ENCODE results near the gene CAMSAP1.

Gene CAMSAP1

DNA sequence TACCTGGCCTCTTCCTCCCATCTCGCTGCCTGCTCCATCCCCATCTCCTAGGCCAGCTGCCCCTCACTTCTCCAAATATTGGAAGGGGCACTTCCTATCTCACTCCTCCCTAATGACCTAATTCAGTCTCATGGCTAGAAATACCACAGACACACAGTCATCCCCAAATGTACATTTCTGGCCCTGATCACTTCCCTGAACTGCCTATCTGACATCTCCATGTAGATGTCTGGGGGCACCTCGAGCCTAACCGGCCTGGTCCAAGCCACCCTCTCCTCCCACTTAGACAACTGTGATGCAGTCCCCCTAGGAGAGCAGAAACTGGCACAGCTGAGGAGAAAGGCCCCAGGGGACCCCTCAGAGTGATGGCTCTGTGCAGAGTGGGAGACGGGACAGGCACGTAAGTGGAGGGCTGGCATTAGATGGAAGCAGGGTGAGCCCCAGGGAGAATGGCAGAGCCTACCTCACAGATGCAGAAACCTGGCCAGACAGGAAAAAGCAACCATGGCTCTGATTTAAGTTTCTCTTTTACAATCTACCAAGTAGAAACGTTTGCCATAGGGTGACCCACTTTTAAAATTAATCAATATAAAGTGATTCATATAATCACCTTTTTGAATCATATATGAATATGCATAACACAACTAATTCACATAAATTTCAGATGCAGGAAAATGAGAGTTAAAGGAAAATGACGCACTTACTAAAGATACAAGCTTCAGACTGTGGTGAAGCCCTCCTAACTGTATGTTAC lies 22.1 kb downstream of the CAMSAP1 start:
- TF ChIP-seq YY1 (IDR thresholded peaks at IDR 0.05; ENCODE audit: low read depth) = no peak
- TF ChIP-seq, protein P1, sequence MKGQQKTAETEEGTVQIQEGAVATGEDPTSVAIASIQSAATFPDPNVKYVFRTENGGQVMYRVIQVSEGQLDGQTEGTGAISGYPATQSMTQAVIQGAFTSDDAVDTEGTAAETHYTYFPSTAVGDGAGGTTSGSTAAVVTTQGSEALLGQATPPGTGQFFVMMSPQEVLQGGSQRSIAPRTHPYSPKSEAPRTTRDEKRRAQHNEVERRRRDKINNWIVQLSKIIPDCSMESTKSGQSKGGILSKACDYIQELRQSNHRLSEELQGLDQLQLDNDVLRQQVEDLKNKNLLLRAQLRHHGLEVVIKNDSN (IDR thresholded peaks at IDR 0.05) = no peak
- no peak for TF ChIP-seq TEAD4 (IDR thresholded peaks at IDR 0.05)
- TF ChIP-seq, protein P2, sequence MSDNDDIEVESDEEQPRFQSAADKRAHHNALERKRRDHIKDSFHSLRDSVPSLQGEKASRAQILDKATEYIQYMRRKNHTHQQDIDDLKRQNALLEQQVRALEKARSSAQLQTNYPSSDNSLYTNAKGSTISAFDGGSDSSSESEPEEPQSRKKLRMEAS (IDR thresholded peaks at IDR 0.05) = no peak
- TF ChIP-seq EP300 (IDR thresholded peaks at IDR 0.05; ENCODE audit: borderline replicate concordance) = no peak
- TF ChIP-seq CEBPB (IDR thresholded peaks at IDR 0.05) = no peak
- no peak for TF ChIP-seq NFIC (IDR thresholded peaks at IDR 0.05)
- no peak for TF ChIP-seq TCF12 (IDR thresholded peaks at IDR 0.05; ENCODE audit: low read depth)
- TF ChIP-seq TAF1 (IDR thresholded peaks at IDR 0.05; ENCODE audit: low read depth) = no peak
- no peak for TF ChIP-seq ZBTB7A (IDR thresholded peaks at IDR 0.05; ENCODE audit: low read depth)
- TF ChIP-seq FOXM1 (IDR thresholded peaks at IDR 0.05; ENCODE audit: borderline replicate concordance, low read depth) = no peak
- no peak for TF ChIP-seq CREB1 (IDR thresholded peaks at IDR 0.05; ENCODE audit: low read depth)
- no peak for TF ChIP-seq RAD21 (IDR thresholded peaks at IDR 0.05; ENCODE audit: low read depth)
- TF ChIP-seq, protein P3, sequence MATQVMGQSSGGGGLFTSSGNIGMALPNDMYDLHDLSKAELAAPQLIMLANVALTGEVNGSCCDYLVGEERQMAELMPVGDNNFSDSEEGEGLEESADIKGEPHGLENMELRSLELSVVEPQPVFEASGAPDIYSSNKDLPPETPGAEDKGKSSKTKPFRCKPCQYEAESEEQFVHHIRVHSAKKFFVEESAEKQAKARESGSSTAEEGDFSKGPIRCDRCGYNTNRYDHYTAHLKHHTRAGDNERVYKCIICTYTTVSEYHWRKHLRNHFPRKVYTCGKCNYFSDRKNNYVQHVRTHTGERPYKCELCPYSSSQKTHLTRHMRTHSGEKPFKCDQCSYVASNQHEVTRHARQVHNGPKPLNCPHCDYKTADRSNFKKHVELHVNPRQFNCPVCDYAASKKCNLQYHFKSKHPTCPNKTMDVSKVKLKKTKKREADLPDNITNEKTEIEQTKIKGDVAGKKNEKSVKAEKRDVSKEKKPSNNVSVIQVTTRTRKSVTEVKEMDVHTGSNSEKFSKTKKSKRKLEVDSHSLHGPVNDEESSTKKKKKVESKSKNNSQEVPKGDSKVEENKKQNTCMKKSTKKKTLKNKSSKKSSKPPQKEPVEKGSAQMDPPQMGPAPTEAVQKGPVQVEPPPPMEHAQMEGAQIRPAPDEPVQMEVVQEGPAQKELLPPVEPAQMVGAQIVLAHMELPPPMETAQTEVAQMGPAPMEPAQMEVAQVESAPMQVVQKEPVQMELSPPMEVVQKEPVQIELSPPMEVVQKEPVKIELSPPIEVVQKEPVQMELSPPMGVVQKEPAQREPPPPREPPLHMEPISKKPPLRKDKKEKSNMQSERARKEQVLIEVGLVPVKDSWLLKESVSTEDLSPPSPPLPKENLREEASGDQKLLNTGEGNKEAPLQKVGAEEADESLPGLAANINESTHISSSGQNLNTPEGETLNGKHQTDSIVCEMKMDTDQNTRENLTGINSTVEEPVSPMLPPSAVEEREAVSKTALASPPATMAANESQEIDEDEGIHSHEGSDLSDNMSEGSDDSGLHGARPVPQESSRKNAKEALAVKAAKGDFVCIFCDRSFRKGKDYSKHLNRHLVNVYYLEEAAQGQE (IDR thresholded peaks at IDR 0.05; ENCODE audit: low read depth) = no peak
- no peak for TF ChIP-seq EGR1 (IDR thresholded peaks at IDR 0.05)

DNA sequence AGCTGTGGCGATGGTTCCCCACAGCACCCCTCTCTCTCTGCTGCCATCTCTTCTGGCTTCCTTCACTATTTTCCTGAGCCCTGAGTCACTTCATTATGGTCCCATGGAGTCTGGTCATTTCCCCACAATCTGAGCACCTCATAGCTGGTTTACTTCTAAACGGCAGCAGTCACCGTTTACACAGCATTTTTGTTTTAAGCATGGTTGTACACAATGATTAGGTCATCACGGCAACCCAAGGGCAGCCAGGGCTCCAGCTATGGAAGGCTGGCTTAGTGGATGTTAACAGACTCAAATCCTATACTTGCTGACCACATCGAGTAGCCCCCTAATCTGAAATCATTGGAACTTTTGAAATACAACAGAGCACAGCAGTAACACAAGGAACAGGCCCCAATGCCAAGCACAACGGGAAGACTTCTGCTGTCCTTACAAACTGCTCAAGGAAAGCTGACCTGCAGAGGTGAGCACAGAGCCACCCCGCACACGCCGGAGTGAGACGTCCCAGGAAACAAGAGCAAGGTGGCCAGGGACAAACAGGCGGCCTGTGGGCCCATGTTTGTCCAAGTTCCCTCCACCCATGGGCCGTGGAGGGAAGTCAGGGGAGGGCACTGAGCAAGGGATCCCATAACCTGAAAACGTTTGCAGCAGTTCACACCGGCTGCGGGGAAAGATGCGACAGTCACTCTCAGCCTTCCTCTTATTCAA lies 22.9 kb downstream of the CAMSAP1 start:
- TF ChIP-seq, protein P2 (IDR thresholded peaks at IDR 0.05) = no peak
- TF ChIP-seq ZBTB7A (IDR thresholded peaks at IDR 0.05; ENCODE audit: low read depth) = no peak
- TF ChIP-seq RAD21 (IDR thresholded peaks at IDR 0.05; ENCODE audit: low read depth) = no peak
- TF ChIP-seq, protein P3 (IDR thresholded peaks at IDR 0.05; ENCODE audit: low read depth) = no peak
- TF ChIP-seq TCF12 (IDR thresholded peaks at IDR 0.05; ENCODE audit: low read depth) = no peak
- TF ChIP-seq FOXM1 (IDR thresholded peaks at IDR 0.05; ENCODE audit: borderline replicate concordance, low read depth) = no peak
- no peak for TF ChIP-seq EP300 (IDR thresholded peaks at IDR 0.05; ENCODE audit: borderline replicate concordance)

DNA sequence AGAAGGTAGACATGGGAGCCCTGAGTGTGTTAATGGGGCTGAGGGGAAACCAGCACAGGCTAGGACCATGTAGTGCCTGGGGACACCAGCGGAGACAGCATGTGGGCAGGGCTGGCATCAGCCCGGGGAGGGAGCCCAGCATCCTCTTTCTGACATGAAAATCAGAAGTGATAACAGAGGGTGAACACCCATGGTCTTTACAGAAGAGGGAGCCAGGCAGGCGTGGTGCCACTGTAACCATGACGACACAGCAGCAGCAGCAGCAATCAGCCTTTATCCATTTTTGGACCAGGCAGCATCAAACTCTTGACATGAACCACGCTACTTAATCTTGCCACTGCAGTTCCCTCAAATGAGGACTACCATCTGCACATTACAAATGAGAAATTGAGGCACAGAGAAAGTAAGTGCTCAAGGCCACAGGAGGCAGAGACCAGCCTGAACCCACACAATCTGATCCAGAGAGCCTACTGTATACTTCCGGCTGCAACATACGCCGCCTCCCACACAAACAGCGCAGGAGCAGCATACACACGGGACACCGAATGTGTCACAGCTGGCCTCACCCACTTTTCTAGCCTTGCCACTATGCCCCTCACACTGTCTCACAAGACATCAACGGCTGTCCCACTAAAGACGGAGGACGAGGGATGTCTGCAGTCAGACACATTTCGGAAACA lies 23.8 kb downstream of the CAMSAP1 start:
- TF ChIP-seq RAD21 (IDR thresholded peaks at IDR 0.05; ENCODE audit: low read depth) (no peak), FOXM1 (IDR thresholded peaks at IDR 0.05; ENCODE audit: borderline replicate concordance, low read depth) (no peak), ZBTB7A (IDR thresholded peaks at IDR 0.05; ENCODE audit: low read depth) (no peak), EP300 (IDR thresholded peaks at IDR 0.05; ENCODE audit: borderline replicate concordance) (no peak)
- TF ChIP-seq, protein P3 (IDR thresholded peaks at IDR 0.05; ENCODE audit: low read depth) = no peak
- TF ChIP-seq, protein P2 (IDR thresholded peaks at IDR 0.05) = no peak

DNA sequence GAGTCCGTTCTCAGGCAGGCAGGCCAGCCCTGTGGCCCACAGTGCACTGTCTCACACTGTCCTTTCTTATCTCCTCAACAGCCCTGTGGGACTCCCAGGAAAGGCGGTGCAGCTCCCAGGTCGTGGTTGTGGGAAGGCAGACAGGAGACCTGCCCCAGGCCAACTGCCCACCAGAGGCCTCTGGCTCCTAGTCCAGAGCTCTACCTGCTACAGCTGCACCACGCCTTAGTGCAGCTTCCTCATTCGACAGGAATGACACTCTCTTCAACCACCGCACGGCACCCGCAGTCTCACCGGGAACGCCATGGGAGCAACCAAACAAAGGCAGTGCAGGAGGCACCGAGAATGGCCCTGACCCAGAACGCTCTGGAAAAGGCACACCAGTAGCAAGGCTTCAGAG lies 25.3 kb downstream of the CAMSAP1 start:
- TF ChIP-seq TAF1 (IDR thresholded peaks at IDR 0.05; ENCODE audit: low read depth) (no peak), ZBTB7A (IDR thresholded peaks at IDR 0.05; ENCODE audit: low read depth) (no peak)
